AG09309 (cell line): ENCODE data around the gene RNASET2.

Experiments used
- DNase-seq: peaks from one replicate; pipeline ENCODE4 v3.0.0-alpha.2; 2010; ENCODE audit warnings: low read depth
- H3K4me3 ChIP-seq: 2 replicates; pipeline ENCODE4 v1.5.1; 2011; ENCODE audit warnings: mild to moderate bottlenecking, low read depth, low read length, moderate library complexity; ENCODE audit not compliant: control insufficient read depth
- TF ChIP-seq, protein P1 (sequence below): IDR thresholded peaks from 2 replicates; pipeline ENCODE4 v1.5.1; 2011; ENCODE audit warnings: mild to moderate bottlenecking, low read depth, low read length, inconsistent platforms; ENCODE audit not compliant: insufficient read depth, control insufficient read depth; ENCODE audit errors: missing control alignments

The RNASET2 gene

DNA sequence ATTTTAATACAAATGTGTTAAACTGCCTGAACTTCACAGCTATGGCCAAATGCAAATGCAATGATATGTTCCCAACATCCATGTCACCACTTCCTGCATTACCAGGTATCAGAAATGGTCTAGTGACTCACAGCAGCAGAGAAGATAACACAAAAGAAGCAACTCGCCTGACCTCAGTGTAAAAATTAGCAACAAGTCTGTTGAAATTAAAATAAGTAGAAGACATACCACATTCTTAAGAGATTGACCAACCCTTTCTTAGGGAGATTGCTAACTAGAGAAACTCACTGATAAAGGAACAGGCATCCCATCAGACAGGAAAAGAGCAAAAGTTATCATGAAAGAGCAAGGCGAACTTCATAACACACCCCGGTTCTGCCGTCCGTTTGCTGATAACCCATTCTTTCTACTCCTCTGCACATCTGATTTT is 45.1 kb downstream of the RNASET2 start:
- DNase-seq, result no peak
- TF ChIP-seq, protein P1, sequence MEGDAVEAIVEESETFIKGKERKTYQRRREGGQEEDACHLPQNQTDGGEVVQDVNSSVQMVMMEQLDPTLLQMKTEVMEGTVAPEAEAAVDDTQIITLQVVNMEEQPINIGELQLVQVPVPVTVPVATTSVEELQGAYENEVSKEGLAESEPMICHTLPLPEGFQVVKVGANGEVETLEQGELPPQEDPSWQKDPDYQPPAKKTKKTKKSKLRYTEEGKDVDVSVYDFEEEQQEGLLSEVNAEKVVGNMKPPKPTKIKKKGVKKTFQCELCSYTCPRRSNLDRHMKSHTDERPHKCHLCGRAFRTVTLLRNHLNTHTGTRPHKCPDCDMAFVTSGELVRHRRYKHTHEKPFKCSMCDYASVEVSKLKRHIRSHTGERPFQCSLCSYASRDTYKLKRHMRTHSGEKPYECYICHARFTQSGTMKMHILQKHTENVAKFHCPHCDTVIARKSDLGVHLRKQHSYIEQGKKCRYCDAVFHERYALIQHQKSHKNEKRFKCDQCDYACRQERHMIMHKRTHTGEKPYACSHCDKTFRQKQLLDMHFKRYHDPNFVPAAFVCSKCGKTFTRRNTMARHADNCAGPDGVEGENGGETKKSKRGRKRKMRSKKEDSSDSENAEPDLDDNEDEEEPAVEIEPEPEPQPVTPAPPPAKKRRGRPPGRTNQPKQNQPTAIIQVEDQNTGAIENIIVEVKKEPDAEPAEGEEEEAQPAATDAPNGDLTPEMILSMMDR, result no peak

DNA sequence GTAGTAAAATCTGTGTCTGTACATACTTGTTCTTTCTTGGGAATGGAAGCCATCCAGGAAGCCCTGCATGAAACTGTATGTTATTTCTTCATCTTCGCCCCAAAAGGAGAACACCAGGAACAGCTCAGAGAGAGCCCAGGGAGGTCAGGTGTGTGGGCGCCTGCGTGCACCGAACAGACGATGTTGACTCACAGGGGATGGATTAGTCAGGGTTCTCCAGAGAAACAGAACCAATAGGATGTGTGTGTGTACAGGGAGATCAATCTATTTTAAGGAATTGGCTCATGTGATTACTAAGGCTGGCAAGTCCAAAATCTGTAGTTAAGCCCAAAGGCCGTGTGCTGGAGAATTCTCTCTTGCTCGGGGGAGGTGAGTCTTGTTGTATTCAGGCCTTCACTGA is 45.7 kb downstream of the RNASET2 start:
- H3K4me3 ChIP-seq, result no peak overlapping the region
- TF ChIP-seq, protein P1, result no peak
- DNase-seq, result no peak

More for the DNA sequence above, 45.1 kb downstream of the RNASET2 start:
- H3K4me3 ChIP-seq, result no peak overlapping the region

DNA sequence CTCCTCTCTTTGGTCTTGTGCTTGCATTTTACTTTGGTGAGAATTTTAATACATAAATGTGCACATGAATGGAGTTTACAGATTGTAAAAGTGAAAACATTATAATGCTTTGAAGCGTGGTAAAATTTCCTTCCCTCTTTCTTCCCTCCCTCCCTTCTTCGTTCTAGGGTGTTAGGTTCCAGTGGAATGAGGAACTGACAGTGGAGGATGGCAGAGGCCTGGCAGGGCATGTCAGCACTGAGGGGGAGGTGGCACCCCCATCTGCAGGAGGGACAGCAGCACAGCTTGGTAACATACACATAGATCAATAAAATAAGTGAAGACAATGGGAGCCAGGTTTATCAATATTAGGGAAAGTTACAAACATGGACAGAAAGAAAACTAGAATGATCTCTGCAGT is 47.5 kb downstream of the RNASET2 start:
- TF ChIP-seq, protein P1, result no peak
- H3K4me3 ChIP-seq, result no peak overlapping the region
- no peak for DNase-seq

DNA sequence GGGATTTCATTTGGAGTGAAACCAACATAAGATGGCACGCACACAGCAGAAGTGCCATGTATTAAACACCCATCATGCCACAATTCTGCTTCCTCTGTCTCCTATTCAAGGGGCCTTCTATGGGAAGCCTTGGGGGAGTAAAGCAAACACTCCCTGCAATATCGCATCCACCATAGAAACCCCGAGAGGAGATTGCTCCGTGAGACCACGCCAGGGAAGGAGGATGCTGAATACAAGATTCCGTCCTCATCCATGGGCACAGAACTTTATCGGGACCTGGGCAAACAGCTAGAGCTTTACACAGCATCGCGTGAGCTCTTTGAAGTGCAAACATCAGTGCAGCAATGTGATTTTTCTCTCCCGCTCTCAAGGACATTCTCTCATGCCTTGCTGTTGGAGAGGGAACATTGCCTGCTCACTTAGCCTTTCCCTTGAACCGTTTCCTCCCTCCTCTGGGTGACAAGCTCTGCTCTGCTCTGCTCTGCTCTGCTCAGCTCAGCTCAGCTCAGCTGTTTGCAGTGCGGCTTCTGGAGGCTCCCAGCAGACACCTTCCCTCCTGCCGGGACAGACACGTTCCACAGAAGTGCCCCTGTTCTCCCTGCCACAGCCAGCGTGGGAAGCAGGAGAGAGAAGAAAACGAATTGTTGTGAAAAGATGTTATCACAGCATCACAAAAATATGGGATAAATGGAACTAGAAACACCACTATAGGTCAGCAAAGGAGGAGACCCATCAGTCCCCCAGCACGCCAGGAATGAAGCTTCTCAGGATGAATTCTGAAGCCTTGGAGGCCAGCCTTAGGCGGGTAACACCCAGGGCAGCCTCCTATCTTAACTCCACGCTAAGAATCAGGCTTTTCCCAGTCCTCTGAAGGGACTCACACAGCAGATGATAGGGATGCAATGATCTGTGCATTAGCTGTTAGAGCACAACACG is 48.2 kb downstream of the RNASET2 start:
- no peak for DNase-seq
- TF ChIP-seq, protein P1, result no peak
- H3K4me3 ChIP-seq, result no peak overlapping the region

DNA sequence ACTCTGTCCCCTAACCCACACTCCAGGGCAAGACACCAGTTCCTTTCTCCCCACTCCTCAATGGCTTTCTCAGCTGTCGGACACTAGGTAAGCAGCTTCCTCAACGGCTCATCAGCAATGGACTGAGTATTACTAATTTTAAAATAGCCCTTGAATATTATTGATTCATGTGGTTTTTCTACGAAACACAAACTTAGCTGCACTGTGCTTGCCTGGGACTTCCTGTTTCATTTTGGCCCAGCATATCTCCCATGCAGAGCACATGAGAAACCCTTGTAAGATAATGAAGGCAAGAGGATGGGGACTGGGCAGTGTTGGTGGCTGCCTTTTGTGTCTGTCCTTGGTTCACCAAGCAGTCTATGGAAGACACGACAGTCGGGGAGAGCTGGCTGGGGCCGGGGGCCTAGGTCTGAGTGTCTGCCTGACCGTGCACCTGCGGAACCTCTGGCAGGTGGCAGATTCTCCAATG is 48.9 kb downstream of the RNASET2 start:
- DNase-seq, result no peak
- TF ChIP-seq, protein P1, result no peak
- H3K4me3 ChIP-seq, result no peak overlapping the region

DNA sequence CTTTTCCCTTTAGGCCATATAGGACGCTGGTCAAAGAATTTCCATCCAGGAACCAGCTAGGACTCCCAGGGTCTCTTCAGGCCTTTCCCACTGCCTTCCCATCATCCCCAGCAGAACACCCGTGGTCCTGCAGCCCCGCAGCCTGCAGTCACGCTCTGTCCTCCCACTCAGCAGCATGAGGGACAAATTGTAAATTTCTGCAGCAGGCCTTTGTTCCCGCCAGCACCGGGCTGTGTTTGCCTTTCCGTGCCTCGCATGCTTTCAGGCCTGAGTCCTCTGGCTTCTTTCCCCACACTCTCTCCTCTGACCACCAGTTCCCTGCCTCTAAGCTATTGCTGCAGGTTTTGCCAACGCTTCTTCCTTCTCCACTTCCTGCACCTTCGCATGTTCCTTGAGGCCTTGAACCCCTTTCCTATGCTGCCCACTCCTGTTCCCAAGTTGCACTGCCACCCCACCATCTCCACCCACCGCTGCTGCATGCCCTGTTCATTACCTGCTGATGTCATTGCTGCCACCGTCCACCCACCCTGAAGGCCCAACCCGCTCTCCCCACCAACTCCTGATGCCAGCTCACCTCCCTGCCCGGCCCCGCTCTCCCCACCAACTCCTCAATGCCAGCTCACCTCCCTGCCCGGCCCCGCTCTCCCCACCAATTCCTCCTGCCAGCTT is 49.8 kb downstream of the RNASET2 start:
- TF ChIP-seq, protein P1, result no peak
- DNase-seq, result no peak
- H3K4me3 ChIP-seq, result no peak overlapping the region
